GM23338 (cell line): ENCODE data around the gene TRABD.

Experiments
- CREB1 ChIP-seq: fragments of 250-450 bp; sonication (Bioruptor Pico); IDR thresholded peaks from 2 replicates; pipeline ENCODE4 v1.5.0; 2020; ENCODE audit warnings: low read depth, mild to moderate bottlenecking, moderate library complexity
- CTCF ChIP-seq, 2 experiments: fragments of 200-600 bp in 1 of 2; sonication (generic) in 1 of 2; conservative IDR thresholded peaks; 2 replicates each; pipeline versions ENCODE4 v1.5.1 to v1.6.1; 2016 to 2017; ENCODE audit warnings: antibody characterized with exemption in 2 of 2, low read depth in 2 of 2, mild to moderate bottlenecking in 2 of 2, moderate library complexity in 1 of 2
- EZH2 ChIP-seq: fragments of 200-600 bp; sonication (generic); IDR thresholded peaks from one replicate; pipeline ENCODE4 v1.8.0; 2017; ENCODE audit warnings: antibody characterized with exemption, mild to moderate bottlenecking, low read depth; ENCODE audit not compliant: unreplicated experiment
- EZH2phosphoT487 ChIP-seq: fragments of 200-600 bp; sonication (generic); IDR thresholded peaks from one replicate; pipeline ENCODE4 v1.8.1; 2018; ENCODE audit warnings: antibody characterized with exemption; ENCODE audit not compliant: unreplicated experiment
- NANOG ChIP-seq: IDR thresholded peaks from 2 replicates; pipeline ENCODE4 v1.6.1; 2016; ENCODE audit warnings: antibody characterized with exemption, borderline replicate concordance
- POLR2AphosphoS5 ChIP-seq: IDR thresholded peaks from 2 replicates; pipeline ENCODE4 v1.6.1; 2016; ENCODE audit warnings: antibody characterized with exemption, low read depth
- ZNF331 ChIP-seq: fragments of 250-450 bp; sonication (Bioruptor Pico); IDR thresholded peaks from 2 replicates; pipeline ENCODE4 v1.5.0; 2020; ENCODE audit warnings: low read depth, mild to moderate bottlenecking, moderate library complexity
- TF ChIP-seq, protein P1 (sequence below): IDR thresholded peaks from one replicate; pipeline ENCODE4 v1.6.1; 2018; ENCODE audit warnings: antibody characterized with exemption; ENCODE audit not compliant: unreplicated experiment

- TF ChIP-seq, protein P1, sequence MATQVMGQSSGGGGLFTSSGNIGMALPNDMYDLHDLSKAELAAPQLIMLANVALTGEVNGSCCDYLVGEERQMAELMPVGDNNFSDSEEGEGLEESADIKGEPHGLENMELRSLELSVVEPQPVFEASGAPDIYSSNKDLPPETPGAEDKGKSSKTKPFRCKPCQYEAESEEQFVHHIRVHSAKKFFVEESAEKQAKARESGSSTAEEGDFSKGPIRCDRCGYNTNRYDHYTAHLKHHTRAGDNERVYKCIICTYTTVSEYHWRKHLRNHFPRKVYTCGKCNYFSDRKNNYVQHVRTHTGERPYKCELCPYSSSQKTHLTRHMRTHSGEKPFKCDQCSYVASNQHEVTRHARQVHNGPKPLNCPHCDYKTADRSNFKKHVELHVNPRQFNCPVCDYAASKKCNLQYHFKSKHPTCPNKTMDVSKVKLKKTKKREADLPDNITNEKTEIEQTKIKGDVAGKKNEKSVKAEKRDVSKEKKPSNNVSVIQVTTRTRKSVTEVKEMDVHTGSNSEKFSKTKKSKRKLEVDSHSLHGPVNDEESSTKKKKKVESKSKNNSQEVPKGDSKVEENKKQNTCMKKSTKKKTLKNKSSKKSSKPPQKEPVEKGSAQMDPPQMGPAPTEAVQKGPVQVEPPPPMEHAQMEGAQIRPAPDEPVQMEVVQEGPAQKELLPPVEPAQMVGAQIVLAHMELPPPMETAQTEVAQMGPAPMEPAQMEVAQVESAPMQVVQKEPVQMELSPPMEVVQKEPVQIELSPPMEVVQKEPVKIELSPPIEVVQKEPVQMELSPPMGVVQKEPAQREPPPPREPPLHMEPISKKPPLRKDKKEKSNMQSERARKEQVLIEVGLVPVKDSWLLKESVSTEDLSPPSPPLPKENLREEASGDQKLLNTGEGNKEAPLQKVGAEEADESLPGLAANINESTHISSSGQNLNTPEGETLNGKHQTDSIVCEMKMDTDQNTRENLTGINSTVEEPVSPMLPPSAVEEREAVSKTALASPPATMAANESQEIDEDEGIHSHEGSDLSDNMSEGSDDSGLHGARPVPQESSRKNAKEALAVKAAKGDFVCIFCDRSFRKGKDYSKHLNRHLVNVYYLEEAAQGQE, result no peak
- TF ChIP-seq ZNF331, result no peak
- no peak for TF ChIP-seq EZH2phosphoT487
- TF ChIP-seq CTCF (conservative IDR thresholded peaks at IDR 0.05; ENCODE audit: low read depth in 2 of 2), result no peak
- TF ChIP-seq EZH2, result no peak
- TF ChIP-seq NANOG, result no peak
- no peak for TF ChIP-seq POLR2AphosphoS5
- TF ChIP-seq CREB1 (CRISPR knock-in tag), result no peak
Observed at GRCh38 chr22:50208430-50208938, 22.8 kb downstream of the TRABD start.
